ENCODE results near the gene BCAT1. TPM values are rescaled to one million over a fixed set of nuclear protein-coding genes. Genes with fewer than 3 reads are reported as not detected.

BCAT1 gene, protein sequence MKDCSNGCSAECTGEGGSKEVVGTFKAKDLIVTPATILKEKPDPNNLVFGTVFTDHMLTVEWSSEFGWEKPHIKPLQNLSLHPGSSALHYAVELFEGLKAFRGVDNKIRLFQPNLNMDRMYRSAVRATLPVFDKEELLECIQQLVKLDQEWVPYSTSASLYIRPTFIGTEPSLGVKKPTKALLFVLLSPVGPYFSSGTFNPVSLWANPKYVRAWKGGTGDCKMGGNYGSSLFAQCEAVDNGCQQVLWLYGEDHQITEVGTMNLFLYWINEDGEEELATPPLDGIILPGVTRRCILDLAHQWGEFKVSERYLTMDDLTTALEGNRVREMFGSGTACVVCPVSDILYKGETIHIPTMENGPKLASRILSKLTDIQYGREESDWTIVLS
- 79.3 TPM for polyA plus RNA-seq (2013, experiment 1 of 2; ENCODE audit: insufficient read length)
- 64.4 TPM for polyA plus RNA-seq (2013, experiment 2 of 2; ENCODE audit: insufficient read length)

DNA sequence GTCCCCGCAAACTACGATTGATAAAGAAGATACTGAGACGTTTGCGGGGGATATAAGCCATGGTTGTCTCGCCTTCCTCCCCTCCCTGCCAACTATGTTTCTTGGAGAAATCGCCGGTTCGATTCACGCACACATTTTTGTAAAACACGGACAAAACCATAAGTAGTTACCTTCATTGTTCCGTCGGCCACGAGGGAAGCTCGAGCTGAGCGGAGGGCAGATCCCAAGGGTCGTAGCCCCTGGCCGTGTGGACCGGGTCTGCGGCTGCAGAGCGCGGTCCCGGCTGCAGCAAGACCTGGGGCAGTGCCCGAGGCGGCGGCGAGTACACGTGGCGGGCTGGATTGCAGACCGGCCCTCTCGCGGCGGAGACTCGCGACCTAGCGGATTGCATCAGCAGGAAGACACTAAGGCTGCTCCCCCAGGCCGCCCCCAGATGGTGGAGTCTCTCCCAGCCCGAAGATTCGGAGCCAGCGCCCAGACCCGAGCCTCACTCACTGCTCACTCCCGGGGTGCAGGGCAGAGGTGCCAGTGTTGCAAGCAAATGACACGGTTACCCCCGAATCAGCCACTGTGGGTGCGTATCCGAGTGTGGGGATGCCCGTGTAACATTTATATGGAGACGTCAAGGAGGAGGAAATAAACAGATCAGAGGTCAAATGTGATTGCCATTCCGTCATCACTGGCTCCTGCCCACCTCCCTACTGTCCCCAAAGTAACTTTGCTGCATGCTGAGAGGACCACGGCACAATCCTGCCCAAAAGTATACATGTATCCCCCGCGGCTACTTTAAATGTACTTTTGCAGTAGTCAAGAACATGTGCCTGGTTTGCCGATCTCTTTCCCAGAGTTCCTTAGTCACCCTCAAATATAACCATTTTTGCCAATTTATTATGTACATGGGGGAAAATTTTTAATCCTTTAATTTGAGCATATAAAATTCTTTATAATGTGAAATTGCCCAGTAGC, at the start of gene BCAT1:
TSS of gene BCAT1 (minus strand) at position 345 of the 966 bp plus-strand sequence. CDS start at position 176, 169 bp downstream.
- peak; percentile 88 for DNase-seq

DNA sequence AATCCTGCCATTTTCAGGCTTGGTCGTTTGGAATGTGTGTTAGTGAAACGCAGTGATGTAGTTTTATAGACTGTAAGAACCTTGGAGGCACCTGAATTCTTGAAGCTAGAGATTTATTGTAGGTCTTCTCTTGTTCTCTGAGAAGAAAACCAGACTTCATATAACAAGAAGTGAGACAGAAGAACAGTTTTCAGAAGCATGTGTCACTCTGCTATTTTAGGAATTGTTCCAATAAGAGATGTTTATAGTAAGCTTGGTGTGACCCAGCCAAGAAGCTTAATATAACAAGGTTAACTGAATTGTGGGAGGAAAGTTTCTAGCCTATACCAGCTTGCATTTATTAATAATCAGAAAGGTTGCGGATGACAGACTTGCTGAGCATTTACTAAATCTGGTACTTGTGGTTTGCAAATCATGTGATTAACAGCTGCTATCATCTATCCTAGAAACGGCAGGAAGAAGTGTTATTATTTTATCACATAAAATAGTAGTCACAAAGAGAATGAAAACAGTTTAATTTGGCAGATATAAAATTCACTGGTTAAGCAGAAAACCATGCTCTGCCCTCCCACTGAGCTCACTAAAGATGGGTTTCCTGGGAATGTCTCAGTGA, 49.2 kb upstream of the BCAT1 start:
- peak; percentile 95 for DNase-seq

DNA sequence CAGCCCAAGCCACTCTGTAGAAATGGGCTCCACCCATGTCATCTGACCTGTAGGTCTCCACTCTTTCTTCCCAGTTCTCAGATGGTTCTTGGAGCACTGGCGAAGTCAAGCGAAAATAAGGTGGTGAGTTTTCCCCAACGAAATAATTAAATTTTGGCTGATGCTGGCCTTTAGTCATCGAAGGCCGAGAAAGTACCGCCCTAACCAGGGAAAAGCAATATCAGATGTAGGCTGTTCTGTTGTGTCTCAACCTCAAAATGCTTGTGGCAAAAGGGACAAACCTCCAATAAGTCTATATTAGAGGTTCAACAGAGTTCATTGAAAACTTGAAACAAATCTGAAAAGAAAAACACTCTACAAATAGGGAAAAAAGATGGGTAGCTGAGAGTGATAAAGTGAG, 48.6 kb upstream of the BCAT1 start:
- DNase-seq: peak; percentile 24

DNA sequence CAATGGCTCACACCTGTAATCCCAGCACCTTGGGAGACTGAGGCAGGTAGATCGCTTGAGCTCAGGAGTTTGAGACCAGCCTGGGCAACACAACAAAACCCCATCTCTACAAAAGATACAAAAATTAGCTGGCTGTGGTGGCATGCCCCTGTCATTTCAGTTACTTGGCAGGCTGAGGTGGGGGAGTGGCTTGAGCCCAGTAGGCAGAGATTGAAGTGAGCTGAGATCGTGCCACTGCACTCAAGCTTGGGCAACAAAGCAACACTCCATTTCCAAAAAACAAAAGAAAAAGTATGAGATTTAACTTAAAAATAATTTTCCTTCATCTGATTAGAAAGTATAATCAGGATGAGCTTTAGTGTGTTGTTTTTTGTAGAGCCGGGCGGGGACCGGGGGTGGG, 47.9 kb upstream of the BCAT1 start:
- no peak for DNase-seq

DNA sequence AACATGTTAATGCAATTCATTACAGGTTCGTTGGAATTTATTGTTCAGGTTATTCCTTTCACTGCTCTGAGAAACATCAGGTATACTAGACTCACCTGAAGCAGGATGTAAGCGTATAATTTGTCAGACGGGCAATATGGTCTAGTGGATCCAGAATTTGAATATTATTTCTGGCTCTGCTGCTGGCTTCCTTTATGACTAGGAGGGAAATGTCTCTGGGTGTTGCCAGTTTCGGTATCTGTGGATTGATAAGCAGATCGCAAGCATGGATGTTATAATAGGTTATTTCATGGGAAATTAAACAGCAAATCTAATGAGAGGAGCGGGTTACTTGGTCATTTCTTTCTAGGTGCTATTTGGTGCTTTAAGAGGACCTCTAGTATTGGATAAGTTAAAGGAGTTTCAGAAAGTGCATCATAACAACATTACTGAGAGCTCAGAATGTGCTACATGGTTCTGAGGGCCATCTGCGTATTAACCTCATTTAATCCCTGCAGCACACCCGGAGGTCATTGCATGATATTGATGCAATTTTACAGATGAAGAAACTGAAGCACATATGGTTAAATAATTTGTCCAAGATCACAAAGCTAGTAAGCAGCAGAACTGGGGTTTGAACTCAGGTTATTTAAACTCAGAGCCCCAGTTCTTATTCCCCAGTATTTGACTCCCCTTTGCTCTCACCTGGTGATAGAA, 47.3 kb upstream of the BCAT1 start:
- no peak for DNase-seq

DNA sequence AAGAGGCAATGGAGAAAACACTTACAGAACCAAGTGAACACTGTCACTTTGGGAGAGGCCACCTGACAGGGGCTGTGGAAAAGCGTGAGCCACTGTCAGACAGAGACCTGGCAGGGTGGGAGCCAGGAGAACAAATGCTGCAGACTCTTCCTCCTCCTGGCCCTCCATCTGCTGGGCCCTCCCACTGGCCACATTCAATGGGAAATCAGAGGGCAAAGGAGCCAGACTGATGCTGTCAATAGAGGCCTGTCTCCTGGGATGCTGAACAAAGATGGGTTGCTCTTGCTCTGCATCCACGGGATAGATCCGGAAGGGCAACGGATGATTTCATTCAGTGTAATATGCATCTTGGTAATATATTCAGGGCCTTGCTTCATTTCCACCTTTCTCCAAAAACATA, 44.9 kb upstream of the BCAT1 start:
- no peak for DNase-seq

DNA sequence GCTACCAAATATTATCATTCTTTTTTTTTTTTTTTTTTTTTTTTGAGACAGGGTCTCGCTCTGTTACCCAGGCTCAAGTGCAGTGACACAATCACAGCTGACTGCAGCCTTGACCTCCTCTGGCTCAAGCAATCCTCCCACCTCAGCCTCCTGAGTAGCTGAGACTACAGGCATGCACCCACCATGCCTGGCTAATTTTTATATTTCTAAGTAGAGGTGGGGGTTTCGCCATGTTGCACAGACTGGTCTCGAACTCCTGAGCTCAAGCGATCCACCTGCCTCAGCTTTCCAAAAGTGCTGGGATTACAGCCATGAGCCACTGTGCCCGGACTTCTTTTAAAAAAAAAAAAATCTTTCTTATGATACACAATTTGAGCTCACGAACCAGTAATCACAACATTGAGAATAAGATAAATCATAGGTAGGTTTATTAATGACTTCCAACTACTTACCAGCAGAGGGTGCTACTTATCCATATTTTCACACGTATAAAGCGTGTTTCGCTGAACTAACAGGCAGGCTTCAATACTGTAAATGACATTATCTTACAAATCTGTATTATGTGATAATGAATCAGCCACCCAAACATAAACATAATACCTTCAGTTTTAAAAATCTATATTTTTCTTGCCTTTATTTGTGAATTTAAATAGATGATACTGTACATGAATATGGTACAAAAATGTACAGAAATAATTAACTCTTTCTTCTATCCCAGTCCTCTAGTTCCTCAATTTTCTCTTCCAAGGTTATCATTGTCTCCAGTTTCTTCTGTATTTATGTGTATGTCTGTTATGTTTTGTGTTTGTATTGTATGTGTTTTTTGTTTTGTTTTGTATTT, 42.5 kb upstream of the BCAT1 start:
- peak; percentile 56 for DNase-seq

DNA sequence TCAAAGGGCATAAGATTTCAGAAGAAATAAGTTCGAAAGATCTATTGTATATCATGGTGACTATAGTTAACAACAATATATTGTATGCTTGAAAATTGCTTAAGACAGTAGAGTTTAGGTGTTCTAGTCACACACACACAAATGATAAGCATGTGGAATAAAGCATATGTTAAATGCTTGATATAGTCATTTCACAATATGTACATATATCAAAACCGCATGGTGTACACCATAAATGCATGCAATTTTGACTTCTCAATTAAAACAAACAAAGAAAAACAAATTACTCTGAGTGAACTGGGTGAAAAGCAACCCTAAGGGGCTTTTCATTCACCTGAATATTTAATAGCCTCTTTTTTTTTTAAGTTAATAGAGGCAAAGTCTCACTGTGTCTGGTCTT, 40.3 kb upstream of the BCAT1 start:
- DNase-seq: no peak

DNA sequence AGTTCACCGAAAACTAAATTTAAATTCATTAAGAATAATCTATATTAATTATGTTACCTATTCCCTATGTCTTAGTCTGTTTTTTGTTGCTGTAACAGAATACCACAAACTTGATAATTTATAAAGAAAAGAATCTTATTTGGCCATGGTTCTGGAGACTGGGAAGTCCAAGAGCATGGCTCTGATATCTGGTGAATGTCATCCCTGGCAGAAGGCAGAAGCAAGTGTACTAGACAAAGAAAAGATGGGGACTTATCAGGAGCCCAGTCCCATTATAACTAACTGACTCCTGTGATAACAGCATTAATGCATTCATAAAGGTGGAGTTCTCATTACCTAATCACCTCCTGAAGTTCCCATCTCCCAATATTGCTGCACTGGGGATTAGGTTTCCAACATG, 33.3 kb upstream of the BCAT1 start:
- DNase-seq: no peak

DNA sequence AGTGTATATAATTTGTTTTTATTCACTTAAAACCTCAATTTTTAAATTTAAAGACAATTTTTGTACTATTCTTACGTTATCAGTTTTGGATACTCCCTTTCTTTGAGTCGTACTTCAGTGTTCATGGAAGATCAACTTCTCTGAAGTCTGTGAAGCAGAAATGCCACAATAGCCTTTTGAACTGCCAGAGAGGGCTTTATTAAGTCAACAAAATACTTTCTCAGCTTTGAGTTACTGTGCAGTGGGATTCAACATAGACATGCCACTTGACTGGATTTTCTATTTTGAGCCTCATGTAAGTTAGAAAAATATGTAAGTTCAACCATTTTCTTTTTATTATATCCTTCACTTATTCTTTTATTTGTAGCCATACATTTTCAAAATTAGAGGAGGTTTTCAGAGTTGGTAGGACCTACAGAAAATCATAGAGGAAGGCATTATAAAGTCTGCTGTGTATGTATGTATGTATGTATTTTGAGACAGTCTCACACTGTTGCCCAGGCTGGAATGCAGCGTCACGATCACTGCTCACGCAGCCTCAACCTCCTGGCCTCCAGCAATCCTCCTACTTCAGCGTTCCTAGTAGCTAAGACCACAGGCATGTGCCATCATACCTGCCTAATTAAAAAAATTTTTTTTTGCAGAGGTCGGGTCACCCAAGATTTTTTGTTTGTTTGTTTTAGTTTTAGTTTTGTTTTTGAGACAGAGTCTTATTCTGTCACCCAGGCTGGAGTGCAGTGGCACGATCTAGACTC, 31.3 kb upstream of the BCAT1 start:
- peak; percentile 28 for DNase-seq

DNA sequence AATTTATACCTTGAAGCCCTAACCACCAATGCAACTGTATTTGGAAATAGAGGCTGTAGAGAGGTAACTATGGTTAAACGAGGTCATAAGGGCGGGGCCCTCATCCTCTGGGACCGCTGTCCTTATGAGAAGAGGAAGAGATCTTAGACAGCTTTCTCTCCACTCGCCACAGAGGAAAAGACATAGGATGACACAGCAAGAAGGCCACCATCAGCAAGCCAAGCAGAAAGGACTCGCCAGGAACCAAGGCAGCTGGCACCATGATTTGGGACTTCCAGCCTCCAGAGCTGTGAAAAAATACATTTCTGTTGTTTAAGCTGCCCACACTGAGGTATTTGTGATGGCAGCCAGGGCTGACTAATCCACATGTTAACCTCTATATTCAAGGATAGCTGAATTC, 30.4 kb upstream of the BCAT1 start:
- no peak for DNase-seq

DNA sequence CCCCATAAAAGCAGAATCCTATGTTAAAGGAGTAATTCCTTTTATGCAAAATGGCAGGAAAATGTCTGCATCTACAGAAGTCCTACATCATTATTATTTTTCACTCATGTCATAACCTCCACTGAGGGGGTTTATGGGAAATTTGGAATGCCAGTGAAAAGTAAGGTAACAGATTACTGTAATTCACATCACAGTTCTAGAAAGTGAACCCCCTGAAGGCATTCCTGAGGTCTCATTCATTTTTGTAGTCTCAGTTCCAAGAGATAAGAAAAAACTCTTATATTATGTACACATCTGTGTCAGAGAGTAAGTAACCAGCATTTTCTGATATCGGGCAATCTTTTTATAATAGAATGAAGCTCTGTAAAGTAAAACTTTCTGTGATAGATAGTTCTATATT, 28.8 kb upstream of the BCAT1 start:
- DNase-seq: no peak

DNA sequence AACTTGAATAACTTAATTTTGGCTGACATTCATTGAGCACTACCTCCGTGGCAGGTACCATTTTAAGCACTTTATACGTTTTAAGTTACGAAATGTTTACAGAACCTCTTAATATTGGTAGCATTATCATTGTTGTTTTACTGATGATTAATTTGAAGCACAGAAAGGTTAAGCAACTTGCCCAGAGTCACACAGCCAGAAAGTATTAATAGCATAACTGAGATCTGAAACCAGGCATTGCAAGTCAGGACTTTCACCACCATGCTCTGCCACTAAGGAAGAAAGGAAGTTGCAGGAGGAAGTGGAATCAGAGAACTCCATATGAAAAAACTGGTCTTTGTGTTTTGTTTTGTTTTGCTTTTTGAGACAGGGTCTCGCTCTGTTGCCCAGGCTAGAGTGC, 28.2 kb upstream of the BCAT1 start:
- no peak for DNase-seq

DNA sequence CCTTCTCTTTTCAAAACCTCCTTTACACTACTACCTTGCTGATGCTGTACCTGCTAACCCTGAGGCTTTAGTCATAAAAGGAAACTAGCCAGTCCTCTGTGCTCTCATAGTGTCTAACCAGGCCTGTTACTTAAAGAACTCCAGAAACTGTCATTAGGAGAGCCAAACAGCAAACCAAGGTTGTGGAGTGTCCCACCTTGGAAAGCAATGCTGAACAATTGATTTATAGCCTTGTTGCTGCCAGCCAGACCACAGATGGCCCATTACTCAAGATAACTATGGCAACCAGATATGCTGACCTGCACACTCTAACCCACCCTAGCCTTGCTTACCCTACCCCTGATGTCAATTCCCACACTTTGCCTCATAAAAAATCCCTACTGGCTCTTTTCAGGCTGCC, 26.5 kb upstream of the BCAT1 start:
- no peak for DNase-seq

DNA sequence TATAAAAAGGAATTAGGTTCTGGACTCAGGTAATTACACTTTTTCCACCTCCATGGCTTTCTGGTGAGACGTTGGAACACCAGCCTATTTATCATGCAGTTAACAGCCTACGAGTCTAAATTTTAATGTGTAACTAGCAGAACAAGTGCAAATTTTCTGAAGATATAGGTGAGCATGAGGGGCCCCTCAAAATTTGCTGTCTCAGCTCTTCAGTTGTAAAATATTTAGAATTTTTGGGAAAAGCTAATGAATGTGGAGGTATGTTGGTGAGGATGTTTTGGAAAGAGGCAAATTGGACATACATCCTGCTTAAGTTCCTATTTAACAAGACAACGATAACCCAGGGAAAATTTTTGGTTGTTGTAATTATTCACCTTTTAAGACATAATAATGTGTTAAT, 25.3 kb upstream of the BCAT1 start:
- DNase-seq: no peak

DNA sequence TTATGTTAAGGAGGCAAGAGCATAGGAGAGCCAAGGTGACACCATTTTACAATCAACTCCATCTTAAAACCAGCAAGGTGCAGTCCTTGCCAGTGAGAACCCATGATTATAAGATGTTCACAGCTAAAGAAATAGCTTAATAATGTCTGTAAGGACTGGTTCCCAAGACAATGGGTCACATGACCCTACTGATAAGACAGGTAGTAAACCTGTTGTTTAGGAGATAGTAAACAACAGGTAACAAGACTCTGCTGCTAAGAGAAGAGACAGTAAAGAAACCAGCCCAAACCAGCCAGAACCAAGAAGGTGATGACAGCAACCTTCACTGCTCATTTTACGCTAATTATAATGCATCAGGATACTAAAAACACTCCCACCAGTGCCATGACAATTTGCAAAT, 23.2 kb upstream of the BCAT1 start:
- no peak for DNase-seq

DNA sequence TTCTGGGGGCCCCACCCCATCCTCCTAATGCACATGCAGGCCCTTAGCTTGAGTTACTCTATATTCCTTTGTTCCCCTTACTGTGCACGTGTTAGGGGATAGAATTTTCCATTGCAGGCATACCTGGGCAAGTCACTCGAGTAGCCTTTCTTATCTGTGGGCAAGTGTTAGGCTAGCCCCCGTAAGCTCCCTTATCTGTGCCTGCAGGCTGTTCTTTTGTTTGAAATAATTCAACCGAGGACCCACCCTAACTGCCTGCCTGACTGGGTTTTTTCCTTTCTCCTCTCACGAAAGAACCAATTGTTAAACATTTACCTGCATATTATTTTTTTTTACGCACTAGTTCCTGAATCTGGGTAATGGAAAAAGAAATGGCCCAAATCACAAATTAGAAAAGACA, 21.3 kb upstream of the BCAT1 start:
- no peak for DNase-seq

DNA sequence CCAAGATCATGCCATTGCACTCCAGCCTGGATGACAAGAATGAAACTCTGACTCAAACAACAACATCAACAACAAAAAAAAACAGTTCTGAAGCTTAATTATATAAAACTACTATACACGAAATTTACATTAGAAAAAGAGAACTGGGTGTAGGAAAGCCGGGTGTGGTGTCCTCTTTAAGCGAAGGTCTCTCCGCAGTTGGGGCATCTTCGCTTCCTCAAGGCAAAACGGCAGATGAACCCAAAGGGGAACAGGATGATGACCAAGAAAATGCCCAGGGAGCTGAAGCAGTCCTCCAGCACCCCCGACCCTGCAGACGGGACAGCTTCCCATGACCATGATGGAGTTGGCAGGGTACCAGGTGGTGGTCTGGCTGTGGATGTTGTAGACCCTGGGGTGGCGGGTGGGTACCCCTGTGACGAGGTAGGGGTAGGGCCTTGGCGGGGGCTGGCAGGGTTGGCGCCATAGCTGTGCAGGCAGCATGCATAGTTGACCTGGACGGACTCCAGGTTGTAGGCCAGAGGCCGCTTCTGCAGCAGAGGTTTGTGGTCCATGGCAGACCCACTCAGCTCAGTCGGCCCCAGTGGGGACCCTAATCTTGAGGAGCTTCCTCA, 18.2 kb upstream of the BCAT1 start:
- no peak for DNase-seq

DNA sequence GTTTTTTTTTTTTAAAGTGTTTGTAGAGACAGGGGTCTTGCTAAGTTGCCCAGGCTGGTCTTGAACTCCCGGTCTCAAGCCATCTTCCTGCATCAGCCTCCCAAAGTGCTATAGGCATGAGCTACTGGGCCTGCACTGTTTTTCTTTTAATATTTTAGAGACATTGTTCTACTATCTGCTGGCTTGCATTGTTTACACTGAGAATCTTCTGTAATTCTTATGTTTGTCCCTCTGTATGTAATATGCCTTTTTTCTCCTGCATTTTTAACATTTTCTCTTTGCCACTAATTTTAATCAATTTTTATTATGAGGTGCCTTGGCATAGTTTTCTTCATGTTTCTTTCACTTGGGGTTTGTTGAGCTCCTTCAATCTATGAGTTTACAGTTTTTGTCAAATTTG, 15.4 kb upstream of the BCAT1 start:
- no peak for DNase-seq

DNA sequence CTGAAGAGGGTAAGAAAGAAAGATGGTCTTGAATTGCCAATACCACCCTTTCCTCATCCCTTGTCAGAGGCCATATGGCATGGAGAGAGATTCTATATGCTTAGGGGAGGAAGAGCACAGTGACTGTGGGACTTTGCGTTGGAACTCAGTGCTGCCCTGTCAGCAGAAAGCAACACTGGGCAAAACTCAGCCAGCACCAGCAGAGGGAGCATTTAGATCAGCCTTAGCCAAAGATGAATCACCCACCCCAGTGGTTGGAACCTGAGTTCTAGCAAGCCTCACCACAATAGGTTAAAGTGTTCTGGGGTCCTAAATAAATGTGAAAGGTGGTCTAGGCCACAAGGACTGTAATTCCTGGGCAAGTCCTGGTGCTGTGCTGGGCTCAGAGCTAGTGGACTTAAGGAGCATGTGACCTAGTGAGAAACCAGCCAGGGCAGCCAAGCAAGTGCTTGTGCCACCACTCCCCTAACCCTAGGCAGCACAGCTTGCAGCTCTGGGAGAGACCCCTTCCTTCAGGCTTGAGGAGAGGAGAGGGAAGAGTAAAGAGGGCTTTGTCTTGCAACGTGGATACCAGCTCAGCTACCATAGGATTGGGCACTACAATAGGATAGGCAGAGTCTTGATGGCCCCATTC, 11.4 kb upstream of the BCAT1 start:
- peak; percentile 61 for DNase-seq

Data from fibroblast of skin of back (primary cell).